RPMI7951 (cell line): Measurements from ENCODE around the gene PUM1. TPM values are rescaled to one million over a fixed set of nuclear protein-coding genes. Genes with fewer than 3 reads are reported as not detected.
"Not testable (repeated sequence)": the region's sequence is repeated elsewhere in the genome, so short reads cannot be mapped to it uniquely, and the experiment has no call there.

ENCODE experiments used
- DNase-seq: peaks from one replicate; pipeline ENCODE4 v3.0.0-alpha.2; 2012; ENCODE audit warnings: low read depth
- total RNA-seq: library from RNA; depleted of rRNA; stranded (reverse); fragments of >200 nt; shearing (Covaris generic); gene quantifications from 2 replicates; pipeline ENCODE4 v1.2.3, GENCODE V29; 2014

The PUM1 gene
- total RNA-seq, 1 experiment from 2014 or later = 47.8 TPM

DNA sequence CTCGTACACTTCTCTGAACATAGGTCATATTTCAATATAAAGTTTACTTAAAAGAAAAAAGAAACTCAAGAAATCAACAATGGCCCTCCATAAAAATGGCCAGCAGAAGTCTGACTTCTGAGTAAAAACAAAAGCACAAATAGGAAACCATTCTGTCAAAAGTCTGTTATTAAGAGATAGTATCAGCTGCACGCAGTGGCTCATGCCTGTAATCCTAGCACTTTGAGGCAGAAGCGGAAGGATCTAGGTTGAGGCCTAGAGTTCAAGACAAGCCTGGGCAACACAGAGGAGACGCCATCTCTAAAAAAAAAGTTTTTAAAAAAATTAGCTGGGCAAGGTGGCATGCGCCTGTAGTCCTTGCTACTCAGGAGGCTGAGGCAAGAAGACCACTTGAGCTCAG, 67.3 kb downstream of the PUM1 start:
- DNase-seq = no peak

DNA sequence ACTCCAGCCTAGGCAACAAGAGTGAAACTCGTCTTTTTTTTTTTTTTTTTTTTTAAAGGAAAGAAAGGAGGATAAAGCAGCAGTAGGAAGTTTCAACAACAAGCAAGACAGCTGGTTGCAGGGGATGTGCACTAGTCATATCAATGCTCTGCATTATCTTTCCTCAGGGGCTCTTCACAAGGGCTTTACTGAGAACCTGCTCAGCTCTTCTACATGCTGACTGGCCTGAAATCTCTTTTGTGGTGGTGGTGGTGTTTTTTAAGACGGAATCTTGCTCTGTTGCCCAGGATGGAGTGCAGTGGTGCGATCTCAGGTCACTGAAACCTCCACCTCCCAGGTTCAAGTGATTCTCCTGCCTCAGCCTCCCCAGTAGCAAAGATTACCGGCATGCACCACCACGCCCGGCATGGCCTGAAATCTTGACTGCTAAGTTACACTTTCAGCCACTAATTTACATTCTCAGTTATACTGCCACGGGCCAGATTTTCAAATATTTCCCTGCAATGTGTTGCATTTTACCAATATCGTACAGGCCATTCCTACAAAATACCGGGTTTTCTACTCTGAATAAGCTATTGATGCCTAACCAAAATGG, 68.0 kb downstream of the PUM1 start:
- no peak for DNase-seq

DNA sequence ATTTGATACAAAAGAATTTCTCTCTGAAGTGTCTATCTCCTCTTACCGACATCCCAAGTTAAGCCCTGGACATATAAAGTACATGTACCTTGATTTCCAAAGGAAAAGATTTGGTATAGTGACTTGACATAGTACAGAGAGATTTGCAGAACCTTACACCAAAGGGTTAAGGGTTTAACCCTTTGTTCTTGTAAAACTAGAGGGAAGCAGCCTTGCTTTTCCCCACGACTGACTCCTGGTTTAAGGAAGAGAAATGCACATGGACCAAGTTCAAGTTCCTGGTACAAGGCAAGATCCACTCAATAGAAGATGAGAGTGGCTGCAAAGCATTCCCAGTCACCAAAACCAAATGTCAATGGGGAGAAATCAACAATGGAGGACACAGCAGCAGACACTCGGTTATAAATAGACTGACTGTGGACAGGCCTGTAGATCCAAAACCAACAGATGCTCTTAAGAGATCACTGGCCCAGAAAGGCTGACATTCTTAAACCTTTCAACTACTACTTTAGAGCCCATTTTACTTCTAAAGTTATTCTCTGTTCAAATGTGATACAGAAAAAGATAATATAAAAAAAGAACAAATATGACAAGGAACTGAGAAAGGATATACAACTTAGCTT, 69.4 kb downstream of the PUM1 start:
- no peak for DNase-seq

DNA sequence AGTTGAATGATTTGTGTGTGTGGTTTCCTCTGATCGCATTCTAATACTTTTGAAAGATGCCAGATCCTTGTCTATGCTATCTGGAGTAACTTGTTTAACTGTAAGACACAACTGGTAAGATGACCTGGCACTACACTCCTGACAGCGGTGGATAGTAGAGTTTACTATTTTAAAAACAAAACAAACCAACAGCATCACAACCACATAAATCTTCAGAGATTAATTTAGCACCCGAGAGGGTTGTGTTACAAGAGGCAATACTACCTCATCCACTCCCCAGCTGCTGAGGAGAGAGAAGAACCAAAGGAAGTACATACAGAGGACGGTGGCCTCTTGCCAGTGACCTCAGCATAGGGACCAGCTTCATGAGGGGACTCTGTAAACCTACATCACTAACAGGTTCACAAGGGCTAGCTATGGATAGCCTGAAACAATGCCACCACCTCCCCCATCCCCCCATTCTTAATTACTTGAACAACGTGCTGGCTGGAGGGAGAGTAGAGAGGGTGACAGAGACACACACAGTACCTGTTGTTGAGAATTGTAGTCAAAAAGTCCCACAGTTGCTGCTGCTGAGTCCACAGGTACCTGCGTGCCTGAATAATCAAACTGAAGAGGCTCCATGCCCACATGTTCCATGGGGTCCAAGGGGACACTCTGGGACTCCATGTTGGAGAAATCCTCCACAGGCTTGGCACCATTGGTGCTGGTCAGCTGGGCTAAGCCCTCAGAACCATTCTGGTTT, 73.5 kb downstream of the PUM1 start:
- no peak for DNase-seq

DNA sequence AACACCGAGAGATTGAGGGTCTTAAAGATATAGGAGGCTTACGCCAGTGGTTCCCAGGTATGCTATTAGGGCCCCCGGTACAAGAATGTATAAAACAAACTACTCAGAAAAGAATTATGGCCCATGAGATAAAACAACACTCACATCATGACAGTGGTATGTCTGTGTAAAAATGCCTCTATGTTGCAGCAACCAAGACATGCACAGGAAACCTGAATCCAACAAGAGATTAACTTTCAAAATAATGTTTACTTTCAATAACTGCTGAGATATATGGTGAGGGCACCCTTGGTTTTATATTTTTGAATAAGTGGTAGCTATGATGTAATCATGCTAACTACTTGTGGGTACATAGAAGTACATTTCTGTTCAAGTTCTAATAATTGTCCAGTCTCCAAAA, 74.9 kb downstream of the PUM1 start:
- DNase-seq = no peak

DNA sequence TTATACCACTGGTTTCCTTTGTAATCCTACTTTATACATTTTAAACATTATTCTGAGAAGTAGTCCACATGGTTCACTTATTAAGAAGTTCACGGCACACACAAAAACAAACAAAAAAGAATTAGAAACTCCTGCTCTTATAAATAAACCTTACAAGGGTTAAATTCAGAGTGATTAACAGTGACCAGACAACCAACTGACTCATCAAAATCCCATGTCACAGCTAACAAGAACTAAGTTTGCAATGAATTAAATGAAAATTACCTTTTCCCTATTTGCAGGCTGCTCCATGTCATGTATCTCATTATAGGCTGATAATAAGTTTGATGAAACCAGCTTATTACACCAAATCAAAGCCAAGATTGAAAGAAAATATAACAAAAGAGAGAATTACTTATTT, 77.5 kb downstream of the PUM1 start:
- DNase-seq = no peak

DNA sequence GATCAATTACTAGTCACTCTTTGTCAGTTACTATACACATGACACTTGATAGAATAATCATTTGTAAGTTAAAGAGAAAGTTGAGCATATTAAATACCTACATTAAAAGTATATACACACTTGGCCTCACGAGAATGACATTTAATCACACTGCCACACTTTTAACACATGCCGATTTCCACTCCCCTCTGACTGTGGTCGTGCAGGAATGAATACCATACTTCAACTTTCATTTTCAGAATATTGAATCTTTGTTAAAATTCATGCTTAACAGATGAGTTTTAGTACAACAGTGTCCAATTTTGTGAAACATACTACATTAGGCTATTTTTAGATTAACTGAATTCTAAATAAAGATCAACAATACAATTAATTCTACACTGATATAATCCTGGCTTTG, 78.8 kb downstream of the PUM1 start:
- no peak for DNase-seq

DNA sequence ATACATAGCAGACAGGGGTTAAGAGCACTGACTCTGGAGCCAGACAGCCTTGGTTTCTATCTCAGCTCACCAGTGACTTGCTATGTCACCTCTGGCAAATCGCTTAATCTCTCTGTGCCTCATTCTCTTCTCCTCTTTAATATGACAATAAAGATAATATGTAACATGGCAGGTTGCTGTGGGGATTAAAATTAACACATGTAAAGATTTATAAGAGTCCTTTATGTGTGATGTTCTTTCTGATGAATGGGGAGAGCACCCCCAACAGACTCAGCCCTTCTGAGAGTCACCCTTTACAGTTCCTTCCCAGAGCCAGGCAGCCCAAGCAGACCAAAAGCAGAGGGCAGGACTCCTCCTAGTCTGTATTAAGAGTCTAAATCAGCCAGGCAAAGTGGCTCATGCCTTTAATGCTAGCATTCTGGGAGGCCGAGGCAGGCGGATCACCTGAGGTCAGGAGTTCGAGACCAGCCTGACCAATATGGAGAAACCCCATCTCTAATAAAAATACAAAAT, 80.5 kb downstream of the PUM1 start:
- DNase-seq = no peak

DNA sequence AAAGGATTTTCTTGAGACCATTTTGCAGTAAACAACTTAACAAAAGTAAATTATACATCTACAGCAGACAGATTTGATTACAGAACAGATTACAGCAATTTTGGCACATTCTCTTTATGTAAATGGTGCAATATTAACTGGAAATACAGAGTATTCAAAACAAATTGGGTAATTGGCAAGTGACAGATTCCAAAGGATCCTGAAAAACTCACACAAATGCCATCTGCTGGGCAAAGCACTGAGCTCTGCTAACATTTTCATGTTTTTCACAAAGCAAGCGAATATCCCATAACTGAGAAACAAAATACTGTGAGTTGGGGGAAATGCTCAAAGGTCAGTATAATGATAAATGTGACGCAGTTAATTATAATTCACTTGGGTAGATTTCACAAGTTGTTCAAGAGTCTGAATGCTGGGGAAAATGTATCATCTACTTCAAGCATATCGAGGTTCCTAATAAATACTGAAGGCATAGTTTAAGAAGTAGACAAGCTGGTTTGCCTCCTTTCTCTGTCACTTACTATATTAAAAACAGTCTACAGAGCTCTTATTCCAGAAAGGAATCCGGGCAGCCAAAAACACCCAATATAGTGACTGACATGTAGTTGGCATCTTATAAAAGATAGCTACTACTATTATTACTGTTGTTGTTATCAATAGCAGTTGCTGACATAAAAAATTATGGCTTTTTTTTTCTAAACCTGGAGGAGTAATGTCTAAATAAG, 81.2 kb downstream of the PUM1 start:
- no peak for DNase-seq

DNA sequence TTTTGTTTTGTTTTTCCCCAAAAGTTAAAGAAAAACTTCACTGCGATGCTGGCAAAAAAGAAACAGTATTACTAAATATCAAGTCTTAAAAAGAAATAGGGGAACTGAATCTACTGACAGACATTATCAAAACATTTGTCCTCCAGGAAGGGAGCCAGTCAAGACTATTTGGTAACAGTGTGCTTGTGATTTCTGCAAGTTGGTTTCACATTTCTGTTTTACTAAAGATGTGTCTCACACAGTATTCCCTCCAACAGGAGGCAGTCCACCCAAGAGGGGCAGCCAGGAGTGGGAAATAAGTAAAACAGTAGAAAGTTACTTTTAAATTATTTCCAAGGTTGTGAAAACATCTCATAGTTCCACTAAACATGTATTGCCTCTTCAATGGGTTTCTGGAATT, 82.6 kb downstream of the PUM1 start:
- DNase-seq = no peak

DNA sequence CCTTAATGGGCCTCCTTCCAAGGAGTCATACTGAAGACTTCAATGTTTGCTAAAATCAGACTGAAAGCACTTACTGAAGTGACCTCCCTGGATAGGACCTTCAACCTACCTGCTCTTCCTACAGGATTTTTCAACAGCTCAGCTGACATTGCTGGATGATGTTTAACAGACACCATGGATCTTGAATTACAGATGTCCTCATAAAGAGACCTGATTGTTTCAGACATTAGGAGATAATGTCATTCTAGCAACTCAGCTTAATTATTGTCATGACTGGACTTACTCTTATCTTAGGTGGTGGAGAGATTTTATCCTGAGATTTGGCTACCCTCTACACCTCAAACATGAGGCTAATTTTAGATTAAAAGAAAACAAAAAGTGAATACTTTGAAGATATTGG, 83.1 kb downstream of the PUM1 start:
- no peak for DNase-seq

DNA sequence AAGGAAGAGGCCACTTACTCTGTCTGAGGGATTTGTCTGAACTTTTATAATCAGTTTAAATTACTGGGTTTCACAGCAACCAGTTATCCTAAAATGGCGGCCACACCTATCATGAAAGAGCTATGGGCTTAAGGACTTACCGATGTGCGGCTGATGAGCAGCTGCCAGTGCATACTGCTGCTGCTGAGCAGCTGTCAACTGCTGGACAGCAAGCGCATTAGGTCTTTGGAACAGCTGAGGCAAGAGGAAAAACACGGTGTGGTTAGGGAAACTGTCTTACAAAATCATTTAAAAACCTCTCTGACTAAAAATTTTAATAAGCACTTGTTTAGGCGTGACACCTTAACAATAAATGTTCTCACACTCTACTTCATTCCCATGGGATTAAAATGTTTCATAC, 84.3 kb downstream of the PUM1 start:
- no peak for DNase-seq

DNA sequence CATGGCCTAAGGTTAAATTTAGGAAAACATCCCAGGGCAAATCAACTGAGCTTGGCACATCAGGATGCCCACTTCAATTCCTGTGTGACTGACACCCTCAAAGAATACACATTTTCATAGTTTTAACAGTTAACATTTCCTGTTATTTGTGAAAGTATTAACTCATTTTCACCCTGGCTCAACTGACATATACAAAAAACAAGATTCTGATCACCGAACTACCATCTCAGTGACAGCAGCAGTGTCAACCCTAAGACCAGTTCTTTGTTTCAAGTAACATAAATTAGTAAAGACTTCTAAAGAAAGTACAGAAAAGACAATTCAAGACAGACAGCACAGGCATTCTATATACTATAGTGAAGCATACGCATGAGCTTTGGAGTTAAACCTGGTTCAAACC, 88.0 kb downstream of the PUM1 start:
- DNase-seq = no peak

DNA sequence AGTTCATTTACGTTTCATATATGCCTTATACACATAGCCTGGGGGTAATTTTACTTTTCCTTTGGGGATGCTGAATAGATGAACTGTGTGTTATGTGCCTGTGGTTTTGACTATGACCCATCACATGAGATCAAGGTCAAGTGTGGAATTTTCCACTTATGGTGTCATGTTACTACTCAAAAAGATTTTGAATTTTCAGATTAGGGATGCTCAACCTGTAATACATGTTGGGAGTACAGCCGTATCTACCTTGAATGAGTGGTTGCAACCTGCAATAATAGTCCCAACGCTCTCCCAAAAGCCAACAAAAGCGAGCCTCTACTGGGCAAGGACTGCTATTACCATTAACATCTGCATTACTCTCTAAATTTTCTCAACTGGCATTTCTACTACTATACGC, 88.4 kb downstream of the PUM1 start:
- peak; percentile 73 for DNase-seq

DNA sequence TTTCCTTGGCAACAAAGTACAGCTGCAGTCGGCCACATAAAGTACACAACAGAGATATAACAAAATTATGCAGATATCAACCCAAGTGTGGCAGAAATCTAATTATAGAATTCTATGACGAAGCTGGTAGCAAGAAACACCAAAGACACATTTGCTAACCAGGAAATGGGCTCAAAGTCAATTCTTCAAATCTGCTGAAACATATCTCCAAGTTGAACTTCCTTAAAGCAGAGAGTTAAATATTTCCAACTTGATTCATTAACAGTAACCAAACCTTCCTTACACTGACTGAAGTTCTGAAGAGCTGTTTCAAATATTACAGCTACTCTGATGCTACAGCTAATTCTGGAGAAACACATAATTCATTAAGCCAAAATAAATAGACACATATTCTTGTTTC, 89.4 kb downstream of the PUM1 start:
- peak; percentile 28 for DNase-seq

DNA sequence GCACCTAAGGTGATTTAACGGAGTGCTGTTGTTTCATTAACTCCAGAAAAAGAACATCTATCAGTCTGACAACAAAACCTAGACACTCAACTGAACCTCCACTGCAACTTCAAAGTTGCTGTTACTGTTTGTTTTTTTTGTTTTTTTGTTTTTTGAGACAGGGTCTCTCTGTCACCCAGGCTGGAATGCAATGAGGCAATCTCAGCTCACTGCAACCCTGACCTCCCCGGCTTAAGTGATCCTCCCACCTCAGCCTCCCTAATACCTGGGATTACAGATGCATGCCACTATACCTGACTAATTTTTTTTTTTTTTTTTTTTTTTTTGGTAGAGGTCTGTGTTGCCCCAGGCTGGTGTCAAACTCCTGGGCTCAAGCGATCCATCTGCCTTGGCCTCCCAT, 90.3 kb downstream of the PUM1 start:
- no peak for DNase-seq

DNA sequence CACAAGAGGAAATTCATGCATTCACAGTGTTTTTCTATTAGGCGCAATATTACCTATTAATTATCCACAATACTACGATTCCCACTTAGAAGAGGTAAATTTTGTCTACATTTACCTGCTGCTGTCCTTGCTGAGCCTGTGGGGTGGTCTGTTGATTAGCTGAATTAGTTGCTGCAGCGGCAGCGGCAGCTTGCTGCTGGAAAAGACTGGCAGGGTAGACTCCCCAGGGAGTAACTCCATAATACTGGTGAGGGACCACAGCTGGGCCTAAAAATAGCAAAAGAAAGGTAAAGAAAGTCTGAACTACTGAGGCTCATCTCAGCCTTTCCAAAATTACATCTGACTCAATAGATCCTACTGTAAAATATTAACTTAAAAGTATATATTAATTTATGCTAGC, 91.0 kb downstream of the PUM1 start:
- no peak for DNase-seq

DNA sequence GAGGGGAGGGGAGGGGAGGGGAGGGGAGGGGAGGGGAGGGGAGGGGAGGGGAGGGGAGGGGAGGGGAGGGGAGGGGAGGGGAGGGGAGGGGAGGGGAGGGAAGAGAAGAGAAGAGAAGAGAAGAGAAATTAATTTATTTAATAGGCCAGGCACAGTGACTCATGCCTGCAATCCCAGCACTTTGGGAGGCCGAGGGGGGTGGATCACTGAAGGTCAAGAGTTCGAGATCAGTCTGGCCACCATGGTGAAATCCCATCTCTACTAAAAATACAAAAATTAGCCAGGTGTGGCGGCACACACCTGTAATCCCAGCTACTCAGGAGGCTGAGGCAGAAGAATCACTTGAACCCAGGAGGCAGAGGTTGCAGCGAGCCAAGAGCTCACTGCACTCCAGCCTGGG, 93.2 kb downstream of the PUM1 start:
- not testable (repeated sequence) for DNase-seq

DNA sequence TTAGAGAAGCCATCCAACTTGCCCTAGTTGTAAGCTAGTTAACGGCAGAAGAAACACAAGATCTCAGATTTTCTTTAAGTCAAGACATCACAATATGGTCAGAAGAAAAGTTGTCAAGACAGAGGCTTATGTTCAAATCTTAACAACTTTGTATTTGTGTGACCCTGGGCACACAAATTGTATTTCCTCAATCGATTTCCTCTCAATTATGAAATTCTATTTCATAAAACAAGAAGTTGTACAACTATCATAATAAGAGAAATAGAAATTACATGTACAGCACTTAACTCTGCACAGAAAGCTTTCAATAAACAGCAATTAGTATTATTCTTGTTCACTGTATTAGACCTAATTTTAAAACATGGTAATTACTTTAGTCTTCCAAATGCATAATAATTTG, 94.0 kb downstream of the PUM1 start:
- no peak for DNase-seq

DNA sequence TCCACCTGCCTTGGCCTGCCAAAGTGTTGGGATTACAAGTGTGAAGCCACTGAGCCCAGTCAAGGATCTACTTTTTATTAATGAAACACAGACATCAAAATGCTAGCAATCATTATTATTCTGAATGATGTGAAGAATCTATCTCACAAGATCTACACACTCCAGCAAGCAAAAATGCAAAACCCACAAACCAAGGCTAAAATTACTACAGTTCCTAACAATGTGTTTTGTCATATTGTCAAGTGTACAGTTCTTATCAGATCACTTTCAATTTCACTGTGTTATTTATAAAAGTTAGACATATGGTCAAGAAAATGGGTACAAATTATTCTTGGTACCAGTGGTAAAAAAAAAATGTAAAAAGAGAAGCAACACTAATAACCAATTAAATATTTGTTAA, 95.6 kb downstream of the PUM1 start:
- no peak for DNase-seq

DNA sequence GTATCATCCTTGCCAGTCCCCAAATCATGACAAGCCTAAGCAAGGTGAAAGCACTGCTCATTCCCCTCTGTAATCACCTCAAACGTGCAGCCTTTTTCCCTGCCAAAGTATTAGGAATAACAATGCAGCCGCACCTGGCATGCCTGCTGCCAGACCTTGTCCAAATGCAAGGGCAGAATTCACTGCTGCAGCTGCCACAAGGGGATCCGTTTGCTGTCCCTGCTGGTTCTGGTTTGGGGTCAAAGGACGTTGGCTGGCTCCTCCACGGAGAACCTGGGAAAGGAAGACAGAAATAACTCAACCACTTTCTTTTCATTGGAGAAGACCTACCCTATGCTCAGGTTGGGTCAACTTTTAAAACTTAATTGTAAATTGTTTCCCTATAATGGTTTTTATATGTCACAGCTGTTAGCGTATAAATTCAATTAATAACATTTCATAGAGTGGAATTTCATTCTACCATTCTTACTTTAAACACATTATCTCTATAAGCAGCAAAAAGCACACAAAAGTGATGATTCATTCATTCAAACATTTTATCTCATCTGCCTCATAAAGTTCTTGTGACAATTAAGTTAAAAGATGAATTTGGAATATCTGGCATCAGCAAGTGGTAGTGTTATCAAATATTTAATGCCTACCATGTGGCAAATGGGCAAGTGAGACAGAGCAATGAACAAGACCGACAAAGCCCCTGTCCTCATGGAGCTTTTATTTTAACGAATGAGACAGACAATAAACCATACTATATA, 97.1 kb downstream of the PUM1 start:
- no peak for DNase-seq
